Left kidney (tissue), 8 donors: ENCODE data around the gene MDK. TPM values are rescaled to one million over a fixed set of nuclear protein-coding genes. Genes with fewer than 3 reads are reported as not detected.

ENCODE experiments used
- DNase-seq: peaks from one replicate; pipeline ENCODE4 v3.0.0-alpha.2; 2013
- long read RNA-seq, 8 donors: transcript quantifications; one replicate each; lab custom pipeline, GENCODE V29; 2026
- polyA plus RNA-seq: library from polyadenylated mRNA; unstranded; fragments of 120-200 nt; gene quantifications from one replicate; pipeline ENCODE4 v1.2.1, GENCODE V29; 2013; ENCODE audit not compliant: insufficient read length

MDK gene, protein sequence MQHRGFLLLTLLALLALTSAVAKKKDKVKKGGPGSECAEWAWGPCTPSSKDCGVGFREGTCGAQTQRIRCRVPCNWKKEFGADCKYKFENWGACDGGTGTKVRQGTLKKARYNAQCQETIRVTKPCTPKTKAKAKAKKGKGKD
- 615 TPM for polyA plus RNA-seq
- long read RNA-seq, donor 1, transcript MDK-203 (5 exons, 828 nt), result major isoform, 375 of 748 reads
- long read RNA-seq, donor 1, transcript MDK-205 (5 exons, 1,166 nt), result minor isoform, 25 of 748 reads
- long read RNA-seq, donor 1, transcript MDK-206 (4 exons, 1,026 nt), result minor isoform, 79 of 748 reads
- long read RNA-seq, donor 1, transcript MDK-208 (3 exons, 775 nt), result minor isoform, 14 of 748 reads
- long read RNA-seq, donor 1, partial matches to known transcripts, result 219 of 748 reads
- long read RNA-seq, donor 1, other reads (novel, unspliced or antisense), result 11 of 748 reads
- long read RNA-seq, donor 2, transcript MDK-205 (5 exons, 1,166 nt), result minor isoform, 22 of 576 reads
- long read RNA-seq, donor 2, transcript MDK-203 (5 exons, 828 nt), result major isoform, 331 of 576 reads
- long read RNA-seq, donor 2, transcript MDK-206 (4 exons, 1,026 nt), result minor isoform, 59 of 576 reads
- long read RNA-seq, donor 2, transcript MDK-208 (3 exons, 775 nt), result minor isoform, 8 of 576 reads
- long read RNA-seq, donor 2, partial matches to known transcripts, result 146 of 576 reads
- long read RNA-seq, donor 2, other reads (novel, unspliced or antisense), result 0 of 576 reads
- long read RNA-seq, donor 3, transcript MDK-206 (4 exons, 1,026 nt), result minor isoform, 48 of 499 reads
- long read RNA-seq, donor 3, transcript MDK-205 (5 exons, 1,166 nt), result minor isoform, 16 of 499 reads
- long read RNA-seq, donor 3, transcript MDK-203 (5 exons, 828 nt), result major isoform, 294 of 499 reads
- long read RNA-seq, donor 3, transcript MDK-202 (5 exons, 951 nt), result minor isoform, 13 of 499 reads
- long read RNA-seq, donor 3, partial matches to known transcripts, result 114 of 499 reads
- long read RNA-seq, donor 3, other reads (novel, unspliced or antisense), result 6 of 499 reads
- long read RNA-seq, donor 4, transcript MDK-206 (4 exons, 1,026 nt), result minor isoform, 6 of 80 reads
- long read RNA-seq, donor 4, transcript MDK-203 (5 exons, 828 nt), result major isoform, 39 of 80 reads
- long read RNA-seq, donor 4, partial matches to known transcripts, result 29 of 80 reads
- long read RNA-seq, donor 4, other reads (novel, unspliced or antisense), result 0 of 80 reads
- long read RNA-seq, donor 5, transcript MDK-205 (5 exons, 1,166 nt), result minor isoform, 36 of 944 reads
- long read RNA-seq, donor 5, transcript MDK-203 (5 exons, 828 nt), result major isoform, 567 of 944 reads
- long read RNA-seq, donor 5, transcript MDK-206 (4 exons, 1,026 nt), result minor isoform, 85 of 944 reads
- long read RNA-seq, donor 5, transcript MDK-202 (5 exons, 951 nt), result minor isoform, 10 of 944 reads
- long read RNA-seq, donor 5, partial matches to known transcripts, result 222 of 944 reads
- long read RNA-seq, donor 5, other reads (novel, unspliced or antisense), result 11 of 944 reads
- long read RNA-seq, donor 6, transcript MDK-206 (4 exons, 1,026 nt), result minor isoform, 77 of 989 reads
- long read RNA-seq, donor 6, transcript MDK-202 (5 exons, 951 nt), result minor isoform, 15 of 989 reads
- long read RNA-seq, donor 6, transcript MDK-205 (5 exons, 1,166 nt), result minor isoform, 20 of 989 reads
- long read RNA-seq, donor 6, transcript MDK-203 (5 exons, 828 nt), result major isoform, 431 of 989 reads
- long read RNA-seq, donor 6, partial matches to known transcripts, result 416 of 989 reads
- long read RNA-seq, donor 6, other reads (novel, unspliced or antisense), result 15 of 989 reads
- long read RNA-seq, donor 7, transcript MDK-206 (4 exons, 1,026 nt), result minor isoform, 67 of 807 reads
- long read RNA-seq, donor 7, transcript MDK-208 (3 exons, 775 nt), result minor isoform, 11 of 807 reads
- long read RNA-seq, donor 7, transcript MDK-205 (5 exons, 1,166 nt), result minor isoform, 27 of 807 reads
- long read RNA-seq, donor 7, transcript MDK-203 (5 exons, 828 nt), result major isoform, 484 of 807 reads
- long read RNA-seq, donor 7, partial matches to known transcripts, result 186 of 807 reads
- long read RNA-seq, donor 7, other reads (novel, unspliced or antisense), result 16 of 807 reads
- long read RNA-seq, donor 8, transcript MDK-203 (5 exons, 828 nt), result major isoform, 165 of 257 reads
- long read RNA-seq, donor 8, transcript MDK-205 (5 exons, 1,166 nt), result minor isoform, 9 of 257 reads
- long read RNA-seq, donor 8, transcript MDK-206 (4 exons, 1,026 nt), result minor isoform, 31 of 257 reads
- long read RNA-seq, donor 8, transcript MDK-202 (5 exons, 951 nt), result minor isoform, 6 of 257 reads
- long read RNA-seq, donor 8, partial matches to known transcripts, result 41 of 257 reads
- long read RNA-seq, donor 8, other reads (novel, unspliced or antisense), result 0 of 257 reads

DNA sequence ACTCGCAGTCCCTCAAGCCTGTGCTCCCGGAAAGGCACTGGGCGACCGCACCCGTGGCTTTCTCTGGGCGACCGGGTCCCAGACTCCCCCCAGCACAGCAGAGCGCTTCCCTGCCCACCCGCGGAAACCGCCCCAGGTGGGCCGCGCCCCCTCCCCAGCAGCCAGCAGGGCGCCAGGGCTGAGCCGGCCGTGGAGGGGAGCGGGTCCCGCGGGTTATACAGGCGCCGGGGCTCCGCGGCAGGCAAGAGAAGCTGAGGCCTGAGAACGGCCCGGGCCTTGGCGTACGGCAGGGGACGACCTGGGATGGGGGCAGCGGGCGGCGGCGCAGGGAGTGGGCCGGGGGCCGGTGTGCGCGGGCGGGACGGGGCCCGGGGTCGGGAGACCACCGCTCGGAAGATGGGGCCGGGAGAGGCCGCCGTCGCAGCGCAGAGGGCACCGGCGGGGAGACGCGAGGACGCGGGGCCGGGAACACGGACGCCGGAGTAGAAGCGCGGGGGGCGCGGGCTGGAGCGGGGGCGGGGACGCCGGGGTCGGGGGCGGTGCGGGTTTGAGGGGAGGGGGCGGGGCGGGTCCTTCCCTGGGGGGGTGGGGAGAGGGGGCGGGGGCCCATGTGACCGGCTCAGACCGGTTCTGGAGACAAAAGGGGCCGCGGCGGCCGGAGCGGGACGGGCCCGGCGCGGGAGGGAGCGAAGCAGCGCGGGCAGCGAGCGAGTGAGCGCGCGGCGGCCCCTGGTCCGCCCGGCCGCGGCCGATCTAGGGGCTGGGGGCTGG, at the start of gene MDK:
Gene MDK (plus strand): TSS at position 622 of the 771 bp plus-strand sequence. CDS start 389 bp downstream, outside the sequence.
- peak; percentile 60 for DNase-seq

DNA sequence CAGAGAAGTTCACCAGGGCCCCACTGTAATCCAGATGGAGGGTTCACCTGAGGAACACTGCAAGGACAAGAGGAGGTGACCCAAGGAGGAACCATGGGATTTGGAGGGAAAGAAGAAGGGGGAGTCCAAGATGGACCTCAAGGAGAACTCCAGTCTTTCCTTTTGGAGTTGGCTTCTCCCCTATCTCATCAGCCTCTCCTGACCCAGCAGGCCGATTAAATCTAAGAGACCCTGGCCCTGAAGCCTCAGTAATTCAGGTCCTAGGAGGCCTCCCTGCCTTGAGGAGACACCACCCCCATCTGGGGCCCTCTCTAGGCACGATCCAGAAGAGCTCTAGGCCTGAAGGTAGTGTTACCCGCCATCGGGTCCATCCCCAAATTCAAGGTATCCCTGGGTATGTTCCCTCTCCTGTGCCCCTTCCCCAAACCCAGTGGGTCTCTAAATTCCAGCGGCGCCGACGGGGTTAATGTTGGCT, 49.3 kb upstream of the MDK start:
- no peak for DNase-seq

DNA sequence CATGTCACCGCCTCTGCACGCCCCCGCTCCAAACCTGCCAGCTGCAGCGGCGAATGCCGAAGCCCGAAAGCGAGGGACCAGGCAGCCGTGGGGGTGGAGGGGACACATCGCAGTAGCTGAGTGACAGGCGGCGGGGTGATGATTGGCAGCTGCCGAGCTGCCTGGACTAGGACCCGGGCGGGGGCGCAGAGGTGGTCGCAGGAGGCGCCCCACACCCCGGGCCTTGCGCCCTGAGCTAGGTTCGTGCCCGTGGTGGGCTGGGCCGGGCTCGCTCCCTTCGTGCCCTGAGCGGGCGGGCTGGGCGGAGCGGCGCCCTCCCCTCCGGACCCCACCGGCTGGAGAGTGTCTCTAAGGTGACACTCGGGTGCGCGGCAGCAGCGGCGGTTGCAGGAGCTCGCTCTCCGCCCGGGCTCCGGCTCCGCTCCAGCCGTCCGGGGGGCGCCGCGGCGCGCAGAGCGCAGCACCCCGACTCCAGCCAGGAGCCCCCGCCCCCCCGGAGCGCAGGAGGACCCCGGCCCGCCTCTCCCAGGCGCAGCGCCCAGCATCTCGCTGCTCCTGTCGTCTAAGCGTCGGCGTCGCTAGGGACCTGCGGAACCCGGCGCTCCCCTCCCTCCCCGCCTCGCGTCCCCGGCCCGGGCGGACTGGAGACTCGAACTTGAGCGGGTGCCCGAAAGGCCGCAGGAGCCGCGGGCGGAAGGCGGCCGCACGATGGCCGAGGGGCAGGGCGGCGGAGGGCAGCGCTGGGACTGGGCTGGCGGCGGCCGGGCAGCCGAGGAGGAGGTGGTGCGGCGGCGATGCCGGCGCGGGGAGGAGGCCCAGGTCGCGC, 48.7 kb upstream of the MDK start:
- DNase-seq, result no peak

DNA sequence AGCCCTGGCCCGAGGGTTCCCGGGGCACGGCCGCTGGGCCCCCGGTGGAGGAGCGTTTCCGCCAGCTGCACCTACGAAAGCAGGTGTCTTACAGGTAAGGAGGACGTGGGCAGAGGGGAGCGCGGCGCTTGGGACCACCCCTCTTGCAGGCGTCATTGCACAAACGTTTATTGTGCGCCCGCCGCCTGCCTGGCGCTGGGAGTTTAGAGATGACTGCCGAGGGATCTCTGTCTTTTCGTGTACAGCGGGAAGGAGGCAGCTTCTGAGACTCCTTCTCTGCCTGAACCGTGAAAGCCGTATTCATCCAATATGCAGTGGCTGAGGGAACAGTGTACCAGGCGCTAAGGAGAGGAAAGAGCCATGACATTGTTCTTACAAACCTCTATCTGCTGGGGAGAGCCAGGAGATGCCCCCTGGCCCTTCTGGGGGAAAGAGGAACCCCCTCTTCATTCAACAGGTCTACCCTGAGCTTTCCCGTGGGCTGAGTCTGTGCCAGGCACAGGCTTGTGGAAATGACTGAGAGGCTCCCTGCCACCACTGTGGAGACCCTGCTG, 48.0 kb upstream of the MDK start:
- no peak for DNase-seq

DNA sequence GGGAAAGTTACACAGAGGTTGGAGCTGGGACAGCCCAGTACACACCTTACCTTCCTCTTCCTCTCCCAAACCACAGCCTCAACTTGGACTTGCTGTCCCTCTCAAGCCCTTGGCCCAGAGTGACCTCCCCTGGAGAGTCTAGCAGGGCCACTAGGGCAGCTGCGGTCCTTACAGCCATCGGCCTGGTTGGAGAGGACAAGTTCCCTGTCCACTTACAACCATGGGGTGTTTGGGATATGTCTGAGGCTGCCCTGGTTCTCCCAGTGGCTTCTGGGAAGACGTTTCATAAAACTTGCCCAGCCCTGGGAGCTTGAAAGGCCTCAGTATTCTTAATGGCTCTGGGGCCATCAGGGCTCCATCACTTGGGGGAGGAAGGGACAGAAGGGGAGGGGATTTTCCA, 47.3 kb upstream of the MDK start:
- DNase-seq, result no peak

DNA sequence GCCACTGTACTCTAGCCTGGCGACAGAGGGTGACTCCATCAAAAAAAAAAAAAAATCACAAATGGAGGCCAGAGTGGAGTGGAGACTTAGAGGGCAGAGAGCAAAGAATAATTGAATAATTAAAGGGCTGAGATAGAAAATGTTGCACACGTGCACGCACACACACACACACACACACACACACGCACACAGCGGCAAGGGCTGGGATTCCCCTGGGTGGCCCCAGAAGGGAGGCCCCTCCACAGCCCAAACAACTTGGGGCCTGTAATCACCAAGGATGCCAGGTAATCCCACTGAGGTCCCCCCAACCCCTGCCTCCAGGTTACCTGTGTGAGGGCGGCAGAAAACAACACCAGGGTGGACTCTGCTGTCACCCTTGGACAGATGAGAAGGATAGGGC, 46.2 kb upstream of the MDK start:
- DNase-seq, result no peak

DNA sequence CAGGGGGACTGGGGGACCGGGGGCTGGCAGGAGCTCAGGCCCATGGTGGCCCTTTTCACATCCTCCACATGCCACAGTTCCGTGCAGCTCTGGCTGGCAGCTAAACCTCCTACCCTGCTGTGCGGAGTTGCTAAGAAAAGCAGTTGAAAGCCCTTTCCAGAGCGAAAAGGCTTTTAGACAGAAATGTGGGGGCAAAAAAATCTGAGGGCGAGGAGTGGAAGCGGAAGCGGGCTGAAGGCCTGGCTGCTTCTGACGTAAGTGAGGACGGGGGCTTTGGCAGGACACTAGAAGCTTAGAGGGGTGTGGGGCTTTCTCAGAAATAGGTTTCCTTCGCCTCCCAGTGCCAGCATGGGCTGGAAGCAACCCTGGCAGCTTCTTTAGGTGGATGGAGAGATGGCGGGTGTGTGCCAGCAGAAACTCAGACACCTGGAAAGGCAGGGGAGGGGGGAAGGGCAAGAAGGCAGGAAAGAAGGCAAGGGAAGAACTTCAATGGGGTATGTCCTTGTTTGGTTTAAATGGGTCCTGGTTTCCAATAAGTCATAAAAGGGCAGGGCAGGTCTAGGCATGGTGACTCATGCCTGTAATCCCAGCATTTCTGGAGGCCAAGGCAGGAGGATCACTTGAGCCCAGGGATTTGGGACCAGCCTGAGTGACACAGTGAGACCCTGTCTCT, 45.4 kb upstream of the MDK start:
- DNase-seq, result no peak

DNA sequence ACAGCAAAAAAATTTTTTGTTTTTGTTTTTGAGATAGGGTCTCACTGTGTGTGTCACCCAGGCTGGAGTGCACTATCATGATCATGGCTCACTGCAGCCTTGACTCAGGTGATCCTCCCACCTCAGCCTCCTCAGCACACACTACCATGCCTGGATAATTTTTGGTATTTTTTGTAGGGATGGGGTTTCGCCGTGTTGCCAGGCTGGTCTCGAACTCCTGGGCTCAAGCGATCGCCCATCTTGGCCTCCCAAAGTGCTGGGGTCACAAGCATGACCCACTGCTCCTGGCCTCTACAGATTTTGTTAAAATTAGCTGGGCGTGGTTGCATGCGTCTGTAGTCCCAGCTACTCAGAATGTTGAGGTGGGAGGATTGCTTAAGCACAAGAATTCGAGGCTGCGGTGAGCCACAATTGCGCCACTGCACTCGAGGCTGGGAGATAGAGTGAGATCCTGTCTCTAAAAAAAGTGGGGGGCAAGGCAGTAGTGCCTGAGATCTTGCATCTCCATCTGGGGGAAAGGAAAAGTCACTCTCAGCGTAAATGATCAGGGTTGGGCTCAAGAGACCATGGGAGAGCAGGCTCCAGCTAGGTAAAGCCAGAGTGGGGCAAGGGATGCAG, 44.8 kb upstream of the MDK start:
- no peak for DNase-seq

DNA sequence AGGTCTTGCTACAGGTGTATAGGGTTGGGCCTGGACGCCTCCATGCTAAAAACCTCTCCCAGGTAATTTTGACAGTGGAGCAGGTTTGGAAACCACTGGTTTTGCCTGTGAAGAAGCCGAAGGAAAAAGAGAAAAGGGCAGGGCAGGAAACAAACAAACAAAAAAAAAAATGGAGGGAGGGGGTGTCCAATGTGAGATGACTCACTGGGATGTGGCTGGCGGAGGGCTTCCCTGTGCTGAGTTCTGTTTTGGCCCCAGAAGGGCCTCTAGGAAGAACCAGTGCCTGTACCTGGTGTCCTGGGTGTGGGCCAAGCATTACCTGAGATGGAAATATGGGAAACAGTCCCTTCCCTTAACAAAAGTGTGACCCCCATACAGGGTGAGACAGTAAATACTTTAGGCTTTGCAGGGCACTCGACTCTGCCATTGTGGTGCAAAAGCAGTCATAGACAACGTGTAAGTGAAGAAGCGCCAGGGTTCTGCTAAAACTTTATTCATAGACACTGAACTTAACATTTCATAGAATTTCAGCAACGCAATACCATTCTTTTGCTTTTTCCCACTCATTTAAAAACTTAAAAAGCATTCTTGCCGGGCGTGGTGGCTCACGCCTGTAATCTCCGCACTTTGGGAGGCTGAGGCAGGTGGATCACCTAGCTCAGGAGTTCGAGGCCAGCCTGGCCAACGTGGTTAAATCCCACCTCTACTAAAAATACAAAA, 43.7 kb upstream of the MDK start:
- DNase-seq, result no peak

DNA sequence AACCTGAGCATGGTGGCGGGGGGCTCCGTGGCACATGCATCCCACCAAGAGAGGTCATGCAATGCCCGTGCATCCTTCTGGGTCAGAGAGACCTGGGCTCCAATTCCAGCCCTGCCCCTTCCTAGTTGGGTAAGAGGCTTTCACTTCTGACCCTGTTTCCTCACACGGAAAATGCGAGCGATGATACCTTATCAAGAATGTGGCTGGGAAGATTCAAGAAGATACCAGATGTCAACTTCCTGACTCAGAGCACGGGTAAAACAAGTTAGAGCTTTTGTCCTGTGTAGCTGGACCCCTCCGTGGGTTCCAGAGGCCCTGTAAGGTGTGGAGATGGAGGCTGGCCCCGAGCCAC, 42.9 kb upstream of the MDK start:
- no peak for DNase-seq

DNA sequence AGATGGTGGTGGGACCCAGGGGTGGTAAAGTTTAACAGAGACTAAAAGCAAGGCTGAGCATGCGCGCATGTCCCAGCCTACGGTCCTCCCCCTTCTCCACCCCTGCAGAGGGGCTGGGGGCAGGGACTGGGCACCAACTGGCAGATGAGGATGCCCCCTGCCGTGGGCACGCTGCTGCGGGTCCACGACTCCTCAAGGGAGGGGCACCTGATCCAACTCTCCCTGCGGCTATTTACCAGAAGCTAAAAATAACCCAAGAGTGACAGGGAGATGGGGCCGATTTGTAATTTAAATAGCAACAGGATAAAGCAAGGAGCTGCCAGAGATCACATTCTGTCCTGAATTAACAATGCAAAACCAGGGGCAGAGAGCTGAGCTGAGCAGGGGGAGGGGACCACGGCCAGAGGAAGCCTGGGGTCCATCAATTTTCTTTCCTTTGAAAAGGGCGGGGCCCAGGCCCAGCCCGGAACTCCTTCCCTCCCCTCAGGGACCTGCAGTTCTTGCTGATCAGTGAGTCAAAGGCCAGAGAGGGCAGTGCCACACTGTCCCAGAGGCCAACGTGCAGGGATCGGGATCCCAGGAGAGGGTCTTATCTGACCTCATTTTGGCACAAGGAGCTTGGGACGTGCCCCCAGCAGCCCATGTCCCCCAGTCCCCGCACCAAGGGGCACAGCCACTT, 42.3 kb upstream of the MDK start:
- DNase-seq, result no peak

DNA sequence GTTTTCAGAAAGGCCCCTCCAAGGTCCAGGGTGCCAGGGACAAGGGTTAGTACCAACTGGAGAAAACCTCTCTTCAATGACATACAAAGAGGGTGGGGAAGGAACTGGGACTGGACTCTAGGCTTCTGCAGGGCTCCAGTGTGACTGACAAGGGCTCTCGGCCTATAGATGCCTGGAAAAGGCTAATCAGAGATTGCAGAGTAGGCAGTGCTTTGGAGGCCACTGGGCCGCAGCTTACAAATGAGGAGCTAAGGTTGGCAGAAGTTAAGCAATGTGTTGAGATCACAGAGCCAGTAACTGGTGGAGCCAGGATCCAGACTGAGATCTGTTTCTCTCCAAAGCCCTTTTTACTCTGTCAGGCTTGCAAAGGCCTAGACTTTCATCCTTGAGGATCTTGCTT, 41.7 kb upstream of the MDK start:
- no peak for DNase-seq

DNA sequence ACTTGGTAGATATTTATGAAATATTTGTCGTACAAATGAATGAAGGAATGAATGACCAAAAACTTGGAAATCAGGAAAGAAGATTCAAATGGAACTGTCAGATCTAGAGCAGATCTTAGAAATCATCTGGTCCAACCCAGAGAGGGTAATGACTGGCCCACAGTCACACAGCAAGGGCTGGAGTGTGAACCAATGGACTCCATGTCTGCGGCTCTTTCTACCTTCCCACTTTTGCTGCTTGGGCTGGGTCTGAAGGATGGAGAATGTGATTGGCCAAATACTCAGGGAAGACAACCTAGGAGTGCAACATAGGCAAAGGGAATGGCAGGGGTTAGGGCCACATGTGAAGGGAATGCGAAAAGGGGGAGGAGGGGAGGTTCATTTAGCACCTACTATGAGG, 40.0 kb upstream of the MDK start:
- no peak for DNase-seq

DNA sequence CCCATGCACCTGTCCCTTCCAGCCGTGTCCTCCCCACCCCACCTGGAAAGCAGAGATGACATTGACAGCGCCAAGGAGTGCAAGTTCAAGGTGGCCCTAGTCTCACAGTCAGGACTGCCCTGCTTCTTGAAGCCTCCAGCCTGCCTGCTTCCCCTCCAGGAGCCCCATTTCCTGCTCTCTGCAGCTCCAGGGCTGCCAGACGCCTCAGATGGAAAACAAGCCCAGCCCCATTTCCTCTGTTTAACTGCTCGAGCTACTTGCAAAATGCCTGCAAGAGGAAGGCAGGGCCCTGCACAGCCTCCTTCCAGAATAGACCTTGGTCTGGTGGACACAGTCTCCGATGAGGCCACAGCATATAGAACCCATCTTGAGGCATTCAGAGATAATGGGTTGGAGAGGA, 39.2 kb upstream of the MDK start:
- no peak for DNase-seq

DNA sequence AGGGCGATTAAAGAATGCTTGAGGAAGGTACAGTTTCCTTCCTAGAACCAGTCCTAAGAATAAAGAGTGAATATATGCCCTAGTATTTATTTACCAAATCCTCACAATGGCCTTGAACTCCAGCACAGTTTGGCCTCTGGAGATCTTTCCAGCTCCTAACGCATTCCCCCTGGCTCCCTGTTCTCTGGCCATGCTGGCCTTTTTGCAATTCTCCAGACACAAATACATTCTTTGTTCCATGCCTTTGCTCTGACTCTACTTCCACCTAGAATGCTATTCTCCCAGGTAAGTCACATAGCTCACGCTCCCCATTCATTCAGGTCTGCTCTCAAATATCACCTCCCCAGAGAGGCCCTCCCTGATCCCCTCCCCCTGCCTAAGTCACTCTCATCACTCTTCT, 37.9 kb upstream of the MDK start:
- no peak for DNase-seq
